HG02938 (cell line): Measurements from ENCODE around the gene ENOX1.
"Not testable (repeated sequence)": the region's sequence is repeated elsewhere in the genome, so short reads cannot be mapped to it uniquely, and the experiment has no call there.

Experiments used
- ATAC-seq: cut with Tn5 transposase; IDR thresholded peaks from one replicate; pipeline ENCODE4 v1.9.1; 2021; ENCODE audit warnings: mild to moderate bottlenecking, moderate library complexity; ENCODE audit not compliant: unreplicated experiment

Gene ENOX1

DNA sequence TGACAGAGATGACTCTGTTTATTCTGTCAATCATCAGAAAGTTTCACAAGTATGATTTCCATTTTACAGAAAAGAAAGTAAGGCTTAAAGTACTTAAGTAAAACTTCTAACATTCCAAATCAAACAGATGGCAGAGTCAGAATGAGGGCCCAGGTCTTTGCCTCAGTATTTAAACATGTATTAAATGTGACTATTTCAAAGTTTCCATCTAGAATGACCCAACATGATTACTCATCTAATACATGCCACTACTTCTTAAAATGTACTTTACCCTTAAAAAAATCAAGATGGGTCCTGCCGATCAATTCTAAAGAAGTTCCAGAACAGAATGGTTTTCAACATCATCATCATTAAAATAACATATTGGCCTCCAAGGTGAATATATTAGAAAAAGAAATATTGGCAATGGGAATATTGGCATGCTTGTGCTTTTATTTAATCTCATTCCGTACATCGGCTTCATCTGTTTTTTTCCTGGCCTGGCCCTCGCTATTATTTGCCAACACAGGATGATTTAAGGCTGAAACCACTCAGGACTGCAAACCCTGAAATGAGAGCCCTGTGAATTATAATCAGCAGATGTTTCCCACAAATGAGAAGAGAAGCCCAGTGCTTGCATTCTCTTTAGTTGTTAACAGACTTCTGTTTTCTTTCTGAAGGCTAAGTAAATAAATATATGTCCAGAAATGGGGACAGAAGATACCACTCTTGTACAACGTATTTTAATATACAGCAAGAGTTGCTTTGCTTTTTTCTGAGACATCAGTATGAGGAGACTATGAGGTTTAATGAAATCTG, 423.4 kb downstream of the ENOX1 start:
- ATAC-seq, result no peak

DNA sequence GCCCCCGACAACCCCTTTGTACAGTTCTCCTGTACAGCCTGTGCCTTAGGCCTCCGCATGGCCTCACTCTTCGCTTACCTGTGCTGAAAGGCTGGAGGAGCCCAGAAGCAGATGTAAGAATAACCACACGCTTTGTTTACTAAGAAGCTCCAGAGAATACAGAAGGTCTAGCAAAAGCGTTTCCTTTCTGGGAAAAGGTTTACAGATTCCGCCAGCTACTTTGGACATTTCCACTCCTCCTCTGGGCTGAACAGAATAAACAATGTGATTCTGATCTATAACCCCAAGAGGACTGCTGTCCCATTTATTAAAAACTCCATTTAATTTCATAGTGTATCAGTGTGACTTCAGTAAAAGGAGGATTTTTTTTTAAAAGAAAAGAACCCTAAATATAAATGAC, 424.2 kb downstream of the ENOX1 start:
- ATAC-seq, result no peak

DNA sequence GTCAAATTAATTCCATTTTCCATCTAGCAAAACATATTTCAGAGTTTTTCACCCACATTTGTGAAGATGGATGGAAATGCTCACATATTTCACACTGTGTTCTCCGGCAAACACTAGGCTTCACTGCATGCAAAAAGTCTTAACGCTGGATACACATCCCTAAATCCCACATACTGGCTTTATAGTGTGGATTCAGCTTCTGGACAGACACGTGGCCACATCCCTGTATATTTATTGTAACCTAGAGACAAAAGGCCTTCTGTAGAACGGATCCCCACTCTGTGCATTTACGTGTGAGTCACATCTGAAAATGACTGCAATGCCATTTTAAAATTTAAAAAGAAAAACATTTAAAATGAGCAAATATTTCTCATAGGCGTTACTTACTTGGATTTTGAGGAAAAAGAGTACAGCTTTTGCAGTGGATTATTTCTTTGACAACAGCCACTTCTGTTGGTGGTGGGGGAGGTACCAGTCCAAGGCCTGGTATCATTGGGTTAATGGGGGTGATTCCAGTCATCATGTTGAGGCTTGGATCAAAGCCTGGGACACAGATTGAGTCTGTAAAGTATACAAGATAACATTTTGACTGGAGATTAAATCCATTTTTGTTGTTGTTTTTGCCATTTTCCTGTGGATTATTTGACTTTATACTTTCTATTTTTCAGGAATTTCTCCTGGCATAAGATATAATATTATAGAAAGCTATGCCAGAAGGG, 425.7 kb downstream of the ENOX1 start:
- no peak for ATAC-seq

DNA sequence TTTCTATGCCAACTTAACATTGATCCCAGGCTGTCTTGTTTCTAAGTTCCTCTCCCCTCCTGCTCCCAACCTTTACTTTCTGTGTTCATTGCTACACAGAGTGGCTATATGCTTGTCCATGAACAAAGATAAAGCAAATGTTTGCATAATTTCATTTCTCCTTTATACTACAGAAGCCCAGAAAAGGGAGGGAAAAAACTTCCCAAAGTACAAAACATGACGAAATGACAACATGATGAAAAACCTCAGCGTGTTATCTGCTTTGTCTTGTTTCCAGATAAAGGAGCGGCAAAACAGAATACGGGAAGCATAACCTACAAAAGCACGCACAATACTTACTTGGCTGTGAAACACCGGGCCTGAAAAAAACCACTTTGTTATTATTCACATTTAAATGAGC, 426.6 kb downstream of the ENOX1 start:
- no peak for ATAC-seq

DNA sequence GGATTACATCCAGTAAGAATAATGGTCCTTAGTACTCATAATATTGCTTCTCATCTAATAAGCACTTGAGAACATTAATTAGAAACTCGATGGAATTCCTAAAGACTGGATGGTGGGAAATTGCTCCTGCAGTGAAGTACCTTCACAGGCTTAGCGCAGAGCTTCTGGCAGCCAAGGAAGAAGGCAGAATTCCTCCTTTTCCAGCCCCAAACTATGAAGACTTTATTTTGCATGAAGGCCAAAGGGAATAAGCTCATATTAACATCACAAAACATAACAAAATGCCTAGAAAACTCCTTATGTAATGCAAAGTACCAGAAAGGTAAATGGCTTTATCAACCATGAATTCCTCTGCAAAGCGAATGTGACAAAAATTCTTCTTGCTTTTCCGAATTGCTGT, 427.2 kb downstream of the ENOX1 start:
- no peak for ATAC-seq

DNA sequence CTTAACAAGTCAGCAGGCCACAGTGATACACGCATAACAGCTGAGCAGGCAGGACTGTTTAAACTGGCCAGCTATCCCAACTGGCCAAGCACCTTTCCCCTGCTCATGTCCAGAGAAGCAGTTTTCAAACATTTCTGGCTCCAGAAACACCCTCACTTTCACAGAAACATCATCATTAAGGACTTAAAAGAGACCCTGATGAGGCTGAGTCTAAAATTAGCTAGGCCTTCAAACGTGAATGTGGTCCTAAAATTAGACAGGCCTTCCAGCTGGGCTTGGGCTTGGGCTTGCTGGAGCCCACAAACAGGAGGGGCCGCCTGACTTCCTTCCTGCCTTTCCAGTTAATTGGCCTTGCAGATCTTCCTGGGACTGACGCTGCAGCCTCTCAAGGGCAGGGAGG, 429.2 kb downstream of the ENOX1 start:
- ATAC-seq, result no peak

DNA sequence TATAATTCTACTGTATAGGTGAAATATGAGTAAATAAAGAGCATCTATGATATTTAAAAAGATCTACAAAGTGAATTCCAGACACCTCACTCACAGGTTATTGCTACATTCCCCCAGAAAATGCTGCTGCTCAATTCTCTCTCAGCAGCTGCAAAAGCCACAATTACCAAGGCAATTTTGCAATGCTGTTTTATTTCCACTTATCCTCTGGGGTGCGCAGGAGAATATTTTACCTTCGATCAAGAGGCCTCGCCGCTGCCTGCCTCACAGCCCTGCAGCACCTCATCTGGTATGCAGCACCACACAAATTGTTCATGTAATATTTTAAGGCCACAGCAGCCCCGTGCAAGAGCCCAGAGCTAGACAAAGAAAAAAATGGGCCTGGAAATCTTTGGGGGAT, 430.2 kb downstream of the ENOX1 start:
- no peak for ATAC-seq

DNA sequence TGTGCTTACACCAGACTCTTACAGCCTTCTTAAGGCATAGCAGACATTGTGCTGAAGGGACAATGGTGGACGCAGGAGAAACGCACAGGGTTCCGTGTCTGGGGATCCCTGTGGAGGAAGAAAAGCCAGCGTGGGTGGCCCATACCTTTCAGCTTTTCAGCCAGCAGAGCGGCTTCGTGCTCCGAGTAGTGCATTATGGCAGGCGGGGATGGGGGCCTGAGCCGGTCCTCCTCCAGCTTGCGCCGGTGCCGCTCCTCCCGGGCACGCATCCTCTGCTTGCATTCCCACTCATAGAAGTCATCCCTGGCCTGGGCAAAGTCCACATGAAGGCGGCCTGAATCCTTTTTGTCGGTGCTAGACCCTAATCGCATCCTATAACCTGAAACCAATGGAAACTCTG, 431.0 kb downstream of the ENOX1 start:
- no peak for ATAC-seq

DNA sequence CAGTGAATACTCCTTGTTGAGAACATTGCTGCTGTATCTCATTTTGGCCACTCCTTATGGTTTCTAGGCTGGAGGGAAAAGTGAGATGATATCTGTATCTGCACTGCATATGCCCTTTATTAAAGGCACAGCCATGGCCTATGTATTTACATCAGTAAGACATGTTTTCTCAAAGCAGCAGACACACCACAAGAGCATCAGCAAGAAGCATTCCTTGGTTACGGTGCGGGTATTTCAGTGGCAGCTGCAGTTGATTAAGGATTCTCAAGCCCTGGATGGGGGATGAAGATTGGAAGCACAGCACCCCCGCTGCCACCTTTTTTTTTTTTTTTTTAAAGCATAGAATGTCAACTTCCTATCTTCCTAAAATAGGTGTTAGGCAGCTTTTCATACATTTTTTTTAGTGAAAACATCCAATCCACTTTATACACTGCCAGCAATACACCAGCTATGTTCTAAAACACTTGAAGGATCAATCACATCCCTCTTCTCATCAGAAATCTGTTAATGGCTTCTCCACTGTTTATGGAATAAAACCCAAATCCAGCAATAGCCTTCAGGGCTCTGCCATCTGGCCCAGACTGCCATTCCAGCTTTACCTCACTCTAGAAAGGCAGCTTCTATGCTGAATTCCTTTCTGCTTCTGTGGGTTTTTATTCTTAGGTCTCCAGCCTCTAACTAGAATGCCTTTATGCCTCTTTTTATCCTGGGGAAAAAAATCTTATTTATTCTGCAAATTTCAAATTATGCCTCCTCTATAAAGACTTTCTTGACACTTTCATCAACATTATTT, 432.4 kb downstream of the ENOX1 start:
- no peak for ATAC-seq

DNA sequence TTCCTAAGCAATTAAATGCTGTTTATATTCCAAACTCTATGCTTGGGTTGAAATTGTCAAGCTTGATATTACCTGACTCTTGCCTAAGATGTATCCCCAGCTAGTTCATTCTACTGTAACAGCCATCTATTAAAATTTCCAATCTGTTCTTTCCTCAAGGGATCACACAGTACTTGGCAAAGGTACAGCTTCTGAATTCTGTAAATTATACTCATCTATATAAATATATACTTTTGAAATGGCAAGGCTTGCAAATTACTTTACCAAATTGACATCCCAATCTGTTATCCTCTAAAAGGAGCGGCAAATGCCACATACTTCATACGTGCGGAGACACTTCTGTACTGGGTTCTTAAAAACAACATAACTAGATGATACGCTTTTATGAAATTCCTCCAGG, 433.1 kb downstream of the ENOX1 start:
- ATAC-seq, result no peak

DNA sequence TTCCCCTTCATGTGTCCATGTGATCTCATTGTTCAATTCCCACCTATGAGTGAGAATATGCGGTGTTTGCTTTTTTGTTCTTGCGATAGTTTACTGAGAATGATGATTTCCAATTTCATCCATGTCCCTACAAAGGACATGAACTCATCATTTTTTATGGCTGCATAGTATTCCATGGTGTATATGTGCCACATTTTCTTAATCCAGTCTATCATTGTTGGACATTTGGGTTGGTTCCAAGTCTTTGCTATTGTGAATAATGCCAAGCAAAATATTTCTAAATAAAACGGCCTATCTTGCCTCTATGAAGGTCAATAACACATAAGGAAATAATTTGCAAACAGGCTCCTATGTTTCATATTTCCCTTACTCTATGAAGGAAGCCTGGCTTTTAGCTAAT, 435.2 kb downstream of the ENOX1 start:
- ATAC-seq, result not testable (repeated sequence)

DNA sequence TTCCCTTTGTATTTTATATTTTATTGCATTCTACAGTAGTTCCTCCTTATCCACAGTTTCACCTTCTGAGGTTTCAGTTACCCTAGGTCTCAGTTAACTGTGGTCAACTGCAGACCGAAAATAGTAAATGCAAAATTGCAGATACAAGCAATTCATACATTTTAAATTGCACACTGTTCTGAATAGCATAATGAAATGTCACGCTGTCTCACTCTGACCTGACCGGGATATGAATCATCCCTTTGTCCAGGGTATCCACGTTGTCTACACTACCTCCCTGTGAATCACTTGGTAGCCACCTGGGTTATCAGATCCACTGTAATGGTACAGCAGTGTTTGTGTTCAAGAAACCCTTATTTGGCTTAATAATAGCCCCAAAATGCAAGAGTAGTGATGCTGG, 438.4 kb downstream of the ENOX1 start:
- no peak for ATAC-seq

DNA sequence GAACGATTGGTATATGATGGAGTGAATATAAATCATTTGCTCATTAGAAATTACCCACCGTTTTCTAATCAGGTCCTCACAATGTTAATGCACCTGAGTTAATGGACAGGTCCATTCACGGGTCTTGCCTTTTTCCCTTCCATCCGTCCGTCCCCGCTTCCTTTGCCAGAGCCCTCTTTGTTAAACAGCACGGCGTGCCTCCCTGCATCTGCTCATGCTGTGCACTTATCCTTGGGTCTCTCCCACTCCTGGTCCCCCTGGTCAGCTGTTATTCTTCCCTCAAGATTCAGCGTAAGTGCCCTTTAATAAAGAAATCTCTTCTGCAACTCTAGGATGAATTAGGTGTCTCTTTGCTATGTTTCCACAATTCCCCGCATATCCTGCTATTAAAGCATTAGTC, 438.9 kb downstream of the ENOX1 start:
- no peak for ATAC-seq

DNA sequence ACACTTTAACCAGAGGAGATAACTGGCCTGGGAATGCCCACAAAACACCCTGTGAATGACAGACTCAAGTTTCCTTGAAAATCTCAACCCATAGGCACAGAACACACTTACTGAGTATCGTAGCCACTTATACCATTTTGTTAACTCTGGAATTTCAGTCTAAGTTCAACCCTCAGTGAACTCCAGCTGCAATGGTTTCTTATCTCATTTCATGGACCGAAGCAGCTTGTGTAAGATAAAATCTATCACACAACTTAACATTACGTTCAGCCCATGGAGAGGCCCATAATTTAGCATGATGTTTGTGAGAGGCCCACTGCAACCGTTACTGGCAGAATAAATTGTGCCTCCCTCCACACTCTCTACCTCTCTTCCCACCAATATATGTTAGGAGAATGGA, 440.3 kb downstream of the ENOX1 start:
- ATAC-seq, result no peak

DNA sequence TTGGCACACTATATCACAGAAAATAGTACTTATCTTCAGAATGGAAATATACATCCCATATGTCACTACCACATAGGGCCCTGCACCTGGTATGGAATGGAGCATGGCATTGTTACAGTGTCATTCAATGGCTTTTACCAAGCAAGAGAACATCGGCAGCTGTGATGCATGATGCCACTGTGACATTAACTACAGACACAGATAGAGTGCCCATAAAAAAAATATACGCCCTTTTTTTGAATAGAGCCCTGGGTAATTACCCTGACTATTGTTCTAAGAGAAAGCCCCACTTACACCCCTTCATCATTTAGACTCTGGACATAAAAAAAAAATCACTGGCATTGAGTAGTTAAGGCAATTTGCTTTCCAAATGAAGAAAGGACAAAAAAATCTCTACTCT, 443.1 kb downstream of the ENOX1 start:
- ATAC-seq, result no peak

DNA sequence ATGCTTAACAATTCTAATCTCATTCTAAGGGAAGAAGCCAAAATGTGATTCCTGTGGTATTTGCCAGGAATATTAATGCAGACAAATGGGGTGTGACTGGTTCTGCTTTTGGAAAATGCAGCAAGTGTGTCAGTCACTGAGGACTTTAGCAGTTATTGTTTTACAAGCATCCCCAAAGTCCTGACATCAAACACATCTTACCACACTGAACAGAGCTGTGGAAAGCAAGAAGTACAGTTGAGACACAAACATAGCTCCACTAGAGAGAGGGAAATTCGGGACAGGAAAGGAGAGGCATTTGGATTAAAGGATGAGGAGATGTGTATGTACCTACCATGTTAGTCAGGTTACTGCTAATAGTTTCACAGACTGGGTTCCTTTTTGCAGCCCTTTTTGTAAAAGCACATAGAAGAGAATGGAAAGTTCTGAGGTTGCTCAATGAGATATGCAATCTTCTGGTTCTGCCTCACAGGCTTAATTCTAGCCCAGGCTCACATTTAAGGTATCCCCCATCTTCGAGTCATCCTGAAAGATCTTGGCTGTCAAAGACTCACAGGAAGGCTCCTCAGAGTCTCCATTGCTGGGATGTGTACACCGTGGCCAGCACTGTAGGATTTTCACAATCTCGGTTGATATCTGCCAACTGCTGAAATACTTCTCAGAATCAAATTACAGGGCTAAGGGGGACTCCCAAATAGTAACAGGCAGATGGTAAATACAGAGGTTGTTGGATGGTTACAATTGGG, 446.8 kb downstream of the ENOX1 start:
- ATAC-seq, result no peak

DNA sequence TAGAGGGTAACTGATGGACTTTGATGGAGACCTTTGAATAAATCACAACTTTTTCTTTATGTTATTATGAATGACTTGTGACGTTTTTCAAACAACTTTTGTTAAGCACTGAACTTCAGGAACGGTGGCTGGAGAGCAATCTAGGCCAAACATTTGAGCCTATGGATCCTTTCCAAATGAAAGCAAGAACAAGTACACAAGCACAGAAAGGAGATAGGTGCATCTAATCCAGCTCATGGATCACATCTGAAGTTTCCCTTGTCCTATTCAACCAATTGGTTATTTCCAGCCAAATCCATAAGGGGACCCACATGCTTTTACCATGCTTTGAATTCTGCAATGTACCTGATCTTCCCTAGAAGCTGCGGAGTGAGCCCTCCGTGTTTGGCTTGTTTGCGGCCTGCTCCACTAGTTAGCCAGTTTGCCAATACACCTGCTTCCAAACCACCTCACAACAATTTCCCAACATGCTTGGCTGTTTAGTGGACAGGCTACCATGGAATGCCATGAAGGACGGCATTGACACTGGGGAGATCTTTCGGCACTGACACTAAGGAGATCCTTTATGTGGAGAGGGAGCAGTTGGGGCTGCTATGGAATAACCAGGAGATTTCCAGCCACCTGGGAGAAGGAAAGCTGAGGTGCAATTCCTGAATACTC, 447.5 kb downstream of the ENOX1 start:
- ATAC-seq, result no peak

DNA sequence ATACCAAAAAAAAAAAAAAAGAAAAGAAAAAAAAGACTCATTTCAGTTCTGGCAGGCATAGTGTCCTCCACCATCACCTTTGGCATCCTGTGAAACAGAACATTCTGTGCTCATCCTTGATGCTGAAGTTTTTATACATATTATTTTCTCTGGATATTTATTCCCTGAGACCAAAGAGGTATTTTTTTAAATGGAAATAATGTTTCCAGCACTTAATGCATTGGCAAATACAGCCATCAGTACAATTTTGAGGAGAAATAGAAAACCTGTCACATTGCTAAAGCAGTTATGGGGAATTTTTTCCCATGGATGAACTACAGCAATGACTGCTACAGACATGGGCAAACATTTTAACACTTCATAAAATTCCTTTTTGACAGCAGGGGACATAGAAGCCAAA, 451.0 kb downstream of the ENOX1 start:
- no peak for ATAC-seq

DNA sequence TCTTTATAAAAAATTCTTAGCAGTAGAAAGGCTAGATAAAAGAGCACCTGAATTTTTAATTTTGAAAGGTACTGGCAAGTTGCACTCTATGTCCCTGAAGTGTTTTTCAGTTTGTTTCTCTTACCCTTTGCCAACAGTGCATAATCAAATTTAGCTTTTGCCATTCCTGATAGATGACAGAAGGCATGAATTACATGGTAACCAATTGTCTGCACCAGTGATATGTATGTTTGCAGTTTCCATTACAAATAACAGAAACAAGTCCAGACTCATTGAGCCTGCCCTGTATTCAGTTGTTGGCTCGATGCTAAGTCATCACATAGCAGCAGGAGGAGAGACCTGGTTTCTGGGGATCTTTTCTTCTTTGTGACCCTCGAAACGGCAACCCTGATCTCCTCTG, 453.6 kb downstream of the ENOX1 start:
- ATAC-seq, result no peak

DNA sequence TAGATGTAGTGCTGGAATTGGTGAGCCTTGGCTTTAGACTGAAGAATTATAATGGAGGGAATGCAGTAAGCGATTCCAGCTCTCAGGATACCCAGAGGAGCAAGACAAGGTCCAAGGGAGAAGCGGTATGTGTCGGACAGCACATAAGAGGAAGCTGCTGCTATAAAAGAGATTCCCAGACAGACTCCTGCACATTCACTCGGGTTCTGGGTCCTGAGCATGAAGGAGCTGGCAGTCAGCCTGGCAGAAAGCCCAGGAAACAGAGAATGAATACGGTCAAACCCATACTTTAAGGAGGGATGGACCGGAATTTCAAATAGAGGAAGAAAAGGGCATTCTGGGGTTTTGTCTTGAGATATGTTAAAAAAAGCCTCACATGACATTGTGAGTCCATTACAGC, 455.1 kb downstream of the ENOX1 start:
- ATAC-seq, result no peak

DNA sequence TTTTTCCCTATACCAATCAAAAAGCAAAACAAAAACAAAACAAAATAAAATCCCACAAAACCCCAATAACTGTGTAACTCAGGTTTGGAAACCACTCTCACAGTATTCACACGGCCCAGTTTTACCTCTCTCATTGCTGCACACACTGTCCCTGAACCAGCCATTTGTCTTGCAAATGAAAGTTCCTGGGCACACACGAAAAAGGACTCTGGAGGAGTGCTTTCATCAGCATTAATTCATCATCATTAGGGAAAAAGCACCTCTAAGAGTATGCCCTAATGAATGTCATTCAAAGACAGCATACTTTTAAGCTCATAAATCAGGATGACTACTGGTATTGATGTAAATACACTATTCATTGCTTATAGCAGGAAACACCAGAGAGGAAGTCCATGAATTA, 457.1 kb downstream of the ENOX1 start:
- ATAC-seq, result no peak
